ENCODE results near the gene CRYBB2.

CRYBB2 gene

GRCh38 chr22:25199731-25200520, 19.5 kb upstream of the CRYBB2 start, which contains the start of gene CRYBB3:
TSS of gene CRYBB3 (plus strand) at chr22:25199858. CDS start at chr22:25201397, 1,539 bp downstream.
- Histone ChIP-seq H2AK5ac (ENCODE audit: low read length, severe bottlenecking) (no peak within 1 kb of the TSS), H4K91ac (ENCODE audit: low read length) (no peak within 1 kb of the TSS), H2AFZ (ENCODE audit: low read depth, low read length) (no peak within 1 kb of the TSS), H3K4me1 (ENCODE audit: control insufficient read depth, insufficient read depth, low read depth, low read length) (peaks cover 1% of the 10 kb centered on the region), H3K27me3 (ENCODE audit: control insufficient read depth in 1 of 2, insufficient read depth in 1 of 2, low read length in 2 of 2) (peaks cover 0 to 5% of the 10 kb centered on the region in 2 experiments), H3K36me3 (ENCODE audit: control insufficient read depth in 1 of 2, insufficient read depth in 2 of 2, low read depth in 1 of 2, low read length in 2 of 2) (peaks cover 0 to 2% of the 10 kb centered on the region in 2 experiments), H3K9ac (ENCODE audit: low read length) (no peak within 1 kb of the TSS), H3K4me2 (ENCODE audit: low read length, poor library complexity, severe bottlenecking) (no peak within 1 kb of the TSS), H2BK5ac (ENCODE audit: low read depth, low read length, poor library complexity, severe bottlenecking) (no peak within 1 kb of the TSS), H3K79me1 (replicated peaks; ENCODE audit: low read length, poor library complexity, severe bottlenecking) (no peaks in the 10 kb centered on the region), H3K9me3 (ENCODE audit: control insufficient read depth, low read length) (no peaks in the 10 kb centered on the region), H3K4me3 (ENCODE audit: insufficient read depth in 1 of 2, low read depth in 1 of 2, low read length in 2 of 2) (no peak within 1 kb of the TSS), H3K18ac (ENCODE audit: low read depth in 1 of 2, low read length in 2 of 2) (no peak within 1 kb of the TSS), H2BK15ac (ENCODE audit: low read depth, poor library complexity, severe bottlenecking) (no peak within 1 kb of the TSS), H3K4ac (ENCODE audit: low read depth in 1 of 2, low read length in 2 of 2) (no peak within 1 kb of the TSS), H2BK120ac (ENCODE audit: low read depth, low read length) (no peak within 1 kb of the TSS), H3K27ac (ENCODE audit: low read length, poor library complexity, severe bottlenecking) (no peak within 1 kb of the TSS), H4K8ac (ENCODE audit: low read length) (no peak within 1 kb of the TSS), H3K23ac (ENCODE audit: low read length in 2 of 2) (no peak within 1 kb of the TSS), H3K14ac (ENCODE audit: low read length in 2 of 2) (no peak within 1 kb of the TSS), H2BK12ac (ENCODE audit: low read length in 2 of 2) (no peak within 1 kb of the TSS)
- no peak for DNase-seq
- WGBS, result 85% methylated on average over 17 of the region's 17 CpGs

- Histone ChIP-seq H2BK12ac (ENCODE audit: low read length in 2 of 2) (peak overlapping the region in 1 of 2 experiments; percentile 31), H3K36me3 (ENCODE audit: control insufficient read depth in 1 of 2, insufficient read depth in 2 of 2, low read depth in 1 of 2, low read length in 2 of 2) (peaks cover 0 to 2% of the 10 kb centered on the region in 2 experiments), H2AK5ac (ENCODE audit: low read length, severe bottlenecking) (no peak overlapping the region), H3K9me3 (ENCODE audit: control insufficient read depth, low read length) (no peaks in the 10 kb centered on the region), H2BK120ac (ENCODE audit: low read depth, low read length) (no peak overlapping the region), H3K4me2 (ENCODE audit: low read length, poor library complexity, severe bottlenecking) (no peak overlapping the region), H2BK15ac (ENCODE audit: low read depth, poor library complexity, severe bottlenecking) (no peak overlapping the region), H2AFZ (ENCODE audit: low read depth, low read length) (no peak overlapping the region), H3K27ac (ENCODE audit: low read length, poor library complexity, severe bottlenecking) (no peak overlapping the region), H2BK5ac (ENCODE audit: low read depth, low read length, poor library complexity, severe bottlenecking) (no peak overlapping the region), H3K14ac (ENCODE audit: low read length in 2 of 2) (no peak overlapping the region), H3K79me1 (replicated peaks; ENCODE audit: low read length, poor library complexity, severe bottlenecking) (no peaks in the 10 kb centered on the region), H4K91ac (ENCODE audit: low read length) (no peak overlapping the region), H4K8ac (ENCODE audit: low read length) (no peak overlapping the region), H3K27me3 (ENCODE audit: control insufficient read depth in 1 of 2, insufficient read depth in 1 of 2, low read length in 2 of 2) (peaks cover 0 to 5% of the 10 kb centered on the region in 2 experiments), H3K9ac (ENCODE audit: low read length) (no peak overlapping the region), H3K18ac (ENCODE audit: low read depth in 1 of 2, low read length in 2 of 2) (no peak overlapping the region), H3K4ac (ENCODE audit: low read depth in 1 of 2, low read length in 2 of 2) (no peak overlapping the region), H3K4me3 (ENCODE audit: insufficient read depth in 1 of 2, low read depth in 1 of 2, low read length in 2 of 2) (no peak overlapping the region), H3K23ac (ENCODE audit: low read length in 2 of 2) (no peak overlapping the region), H3K4me1 (ENCODE audit: control insufficient read depth, insufficient read depth, low read depth, low read length) (peaks cover 1% of the 10 kb centered on the region)
- DNase-seq, result no peak
- 85% methylated on average over 7 of the region's 7 CpGs for WGBS
These were observed 18.5 kb upstream of the CRYBB2 start for GRCh38 chr22:25200967-25201366.

GRCh38 chr22:25201557-25202273, 17.7 kb upstream of the CRYBB2 start:
- Histone ChIP-seq H3K23ac (ENCODE audit: low read length in 2 of 2) (no peak overlapping the region), H4K91ac (ENCODE audit: low read length) (no peak overlapping the region), H3K4me3 (ENCODE audit: insufficient read depth in 1 of 2, low read depth in 1 of 2, low read length in 2 of 2) (no peak overlapping the region), H3K14ac (ENCODE audit: low read length in 2 of 2) (no peak overlapping the region), H3K36me3 (ENCODE audit: control insufficient read depth in 1 of 2, insufficient read depth in 2 of 2, low read depth in 1 of 2, low read length in 2 of 2) (peaks cover 0 to 2% of the 10 kb centered on the region in 2 experiments), H3K4me1 (ENCODE audit: control insufficient read depth, insufficient read depth, low read depth, low read length) (peaks cover 1% of the 10 kb centered on the region), H2BK15ac (ENCODE audit: low read depth, poor library complexity, severe bottlenecking) (no peak overlapping the region), H3K27me3 (ENCODE audit: control insufficient read depth in 1 of 2, insufficient read depth in 1 of 2, low read length in 2 of 2) (peaks cover 0 to 5% of the 10 kb centered on the region in 2 experiments), H2AK5ac (ENCODE audit: low read length, severe bottlenecking) (no peak overlapping the region), H3K9me3 (ENCODE audit: control insufficient read depth, low read length) (no peaks in the 10 kb centered on the region), H3K4me2 (ENCODE audit: low read length, poor library complexity, severe bottlenecking) (no peak overlapping the region), H3K18ac (ENCODE audit: low read depth in 1 of 2, low read length in 2 of 2) (no peak overlapping the region), H2AFZ (ENCODE audit: low read depth, low read length) (no peak overlapping the region), H3K4ac (ENCODE audit: low read depth in 1 of 2, low read length in 2 of 2) (no peak overlapping the region), H3K9ac (ENCODE audit: low read length) (no peak overlapping the region), H4K8ac (ENCODE audit: low read length) (no peak overlapping the region), H3K79me1 (replicated peaks; ENCODE audit: low read length, poor library complexity, severe bottlenecking) (no peaks in the 10 kb centered on the region), H2BK5ac (ENCODE audit: low read depth, low read length, poor library complexity, severe bottlenecking) (no peak overlapping the region), H2BK120ac (ENCODE audit: low read depth, low read length) (no peak overlapping the region), H3K27ac (ENCODE audit: low read length, poor library complexity, severe bottlenecking) (no peak overlapping the region), H2BK12ac (ENCODE audit: low read length in 2 of 2) (no peak overlapping the region)
- DNase-seq, result no peak
- 81% methylated on average over 9 of the region's 10 CpGs for WGBS

GRCh38 chr22:25202290-25202921, 17.0 kb upstream of the CRYBB2 start:
- no peak overlapping the region for H4K91ac ChIP-seq (ENCODE audit: low read length)
- H2BK12ac ChIP-seq (ENCODE audit: low read length in 2 of 2), result no peak overlapping the region
- no peak overlapping the region for H3K14ac ChIP-seq (ENCODE audit: low read length in 2 of 2)
- H3K36me3 ChIP-seq (ENCODE audit: control insufficient read depth in 1 of 2, insufficient read depth in 2 of 2, low read depth in 1 of 2, low read length in 2 of 2), result peaks cover 0 to 2% of the 10 kb centered on the region in 2 experiments
- no peak overlapping the region for H2AFZ ChIP-seq (ENCODE audit: low read depth, low read length)
- no peak overlapping the region for H3K27ac ChIP-seq (ENCODE audit: low read length, poor library complexity, severe bottlenecking)
- peaks cover under 1% of the 10 kb centered on the region for H3K4me1 ChIP-seq (ENCODE audit: control insufficient read depth, insufficient read depth, low read depth, low read length)
- no peak overlapping the region for H2BK5ac ChIP-seq (ENCODE audit: low read depth, low read length, poor library complexity, severe bottlenecking)
- no peak overlapping the region for H2AK5ac ChIP-seq (ENCODE audit: low read length, severe bottlenecking)
- H3K27me3 ChIP-seq (ENCODE audit: control insufficient read depth in 1 of 2, insufficient read depth in 1 of 2, low read length in 2 of 2), result peaks cover 0 to 5% of the 10 kb centered on the region in 2 experiments
- no peak overlapping the region for H2BK120ac ChIP-seq (ENCODE audit: low read depth, low read length)
- no peak overlapping the region for H2BK15ac ChIP-seq (ENCODE audit: low read depth, poor library complexity, severe bottlenecking)
- no peak overlapping the region for H3K4me2 ChIP-seq (ENCODE audit: low read length, poor library complexity, severe bottlenecking)
- 63% methylated on average over 15 of the region's 15 CpGs for WGBS
- H4K8ac ChIP-seq (ENCODE audit: low read length), result no peak overlapping the region
- no peak overlapping the region for H3K9ac ChIP-seq (ENCODE audit: low read length)
- H3K79me1 ChIP-seq (replicated peaks; ENCODE audit: low read length, poor library complexity, severe bottlenecking), result no peaks in the 10 kb centered on the region
- no peaks in the 10 kb centered on the region for H3K9me3 ChIP-seq (ENCODE audit: control insufficient read depth, low read length)
- H3K23ac ChIP-seq (ENCODE audit: low read length in 2 of 2), result no peak overlapping the region
- DNase-seq, result peak; percentile 60
- H3K18ac ChIP-seq (ENCODE audit: low read depth in 1 of 2, low read length in 2 of 2), result no peak overlapping the region
- no peak overlapping the region for H3K4ac ChIP-seq (ENCODE audit: low read depth in 1 of 2, low read length in 2 of 2)
- no peak overlapping the region for H3K4me3 ChIP-seq (ENCODE audit: insufficient read depth in 1 of 2, low read depth in 1 of 2, low read length in 2 of 2)
